GM12878 (cell line): ENCODE data around the gene INTS13. TPM values are rescaled to one million over a fixed set of nuclear protein-coding genes. Genes with fewer than 3 reads are reported as not detected.

ENCODE experiments used
- ATAC-seq: fragments of 200-7000 bp; cut with Tn5 transposase; 3 replicates; pipeline ENCODE4 v1.9.1; 2020; ENCODE audit warnings: mild to moderate bottlenecking, moderate library complexity
- BruUV-seq: library from RNA; stranded (reverse); fragments of 400-500 nt; replicated peaks from 2 replicates; lab custom pipeline; 2021; lab: Mats Ljungman, UMichigan
- CTCF ChIA-PET: fragments of 300-600 bp; sonication (Branson Sonifier 250); formaldehyde crosslinking; extraction: SDS; loops from one replicate; lab custom pipeline; 2021; ENCODE audit warnings: inconsistent platforms; lab: Yijun Ruan, JAX
- POLR2A ChIA-PET: fragments of 350-600 bp; formaldehyde crosslinking; extraction: SDS; loops from one replicate; lab custom pipeline; 2021; ENCODE audit warnings: inconsistent platforms; lab: Charles Lee
- RAD21 ChIA-PET: fragments of 300-600 bp; sonication (Branson Sonifier 250); formaldehyde crosslinking; loops from one replicate; lab custom pipeline; 2023; ENCODE audit warnings: antibody characterized with exemption; ENCODE audit not compliant: unreplicated experiment; lab: Charles Lee
- SMC1A ChIA-PET: fragments of 300-600 bp; sonication (Branson Sonifier 250); formaldehyde crosslinking; loops from one replicate; lab custom pipeline; 2023; ENCODE audit not compliant: unreplicated experiment, uncharacterized antibody; lab: Charles Lee
- DNase-seq: peaks from one replicate; pipeline ENCODE4 v3.0.0-alpha.2; 2011; ENCODE audit warnings: low read depth, low spot score
- FAIRE-seq: peaks from 3 replicates; lab custom pipeline; 2011; peaks lifted over from hg19 to GRCh38; lab: Jason Lieb, UNC
- H2AFZ ChIP-seq: 2 replicates; pipeline ENCODE4 v1.6.0; 2011; ENCODE audit warnings: low read depth, low read length, control low read depth; ENCODE audit not compliant: control insufficient read depth
- H3K27ac ChIP-seq: 2 replicates; pipeline ENCODE4 v1.5.1; 2011; ENCODE audit warnings: control low read depth; ENCODE audit not compliant: control insufficient read depth, insufficient read depth
- H3K27me3 ChIP-seq, 2 experiments: replicated peaks in 1 of 2; 2 replicates each; pipeline versions ENCODE4 v1.6.0 to v1.6.1; 2011; ENCODE audit warnings: low read length in 1 of 2; ENCODE audit not compliant: control insufficient read depth in 2 of 2, insufficient read depth in 2 of 2
- H3K36me3 ChIP-seq, 2 experiments: 2 replicates each; pipeline ENCODE4 v1.5.1; 2011; ENCODE audit warnings: low read length in 1 of 2; ENCODE audit not compliant: control insufficient read depth in 2 of 2, insufficient read depth in 2 of 2
- H3K4me1 ChIP-seq: 2 replicates; pipeline ENCODE4 v1.6.1; 2011; ENCODE audit warnings: mild to moderate bottlenecking, low read length, moderate library complexity, mixed read lengths; ENCODE audit not compliant: control insufficient read depth, insufficient read depth
- H3K4me2 ChIP-seq: 2 replicates; pipeline ENCODE4 v1.6.0; 2011; ENCODE audit warnings: control low read depth; ENCODE audit not compliant: control insufficient read depth, insufficient read depth
- H3K4me3 ChIP-seq: fragments of 200-600 bp; sonication (generic); 2 replicates; pipeline ENCODE4 v1.5.1; 2016
- H3K79me2 ChIP-seq: 2 replicates; pipeline ENCODE4 v1.6.0; 2011; ENCODE audit warnings: low read length; ENCODE audit not compliant: control insufficient read depth, insufficient read depth
- H3K9ac ChIP-seq: 2 replicates; pipeline ENCODE4 v1.8.0; 2011; ENCODE audit warnings: low read length, control low read depth, mixed read lengths; ENCODE audit not compliant: control insufficient read depth, insufficient read depth
- H3K9me3 ChIP-seq: replicated peaks from 3 replicates; pipeline ENCODE4 v1.5.1; 2011; ENCODE audit warnings: mild to moderate bottlenecking, low read length; ENCODE audit not compliant: control insufficient read depth, insufficient read depth
- H4K20me1 ChIP-seq: 2 replicates; pipeline ENCODE4 v1.6.0; 2011; ENCODE audit not compliant: control insufficient read depth, insufficient read depth
- CBX3 ChIP-seq: fragments of 200-600 bp; sonication (generic); IDR thresholded peaks from 2 replicates; pipeline ENCODE4 v1.6.1; 2016; ENCODE audit warnings: low read depth, borderline replicate concordance
- GATAD2B ChIP-seq: fragments of 450-650 bp; conservative IDR thresholded peaks from 2 replicates; pipeline ENCODE4 v1.6.1; 2017; ENCODE audit warnings: low read depth, mild to moderate bottlenecking, moderate library complexity
- IRF3 ChIP-seq: fragments of 450-650 bp; IDR thresholded peaks from 2 replicates; pipeline ENCODE4 v1.6.1; 2014; ENCODE audit warnings: mild to moderate bottlenecking
- KDM1A ChIP-seq: fragments of 200-600 bp; sonication (generic); IDR thresholded peaks from 2 replicates; pipeline ENCODE4 v1.6.1; 2016; ENCODE audit warnings: borderline replicate concordance
- MTA2 ChIP-seq: fragments of 450-650 bp; IDR thresholded peaks from 2 replicates; pipeline ENCODE4 v1.6.1; 2016; ENCODE audit warnings: low read depth, mild to moderate bottlenecking, moderate library complexity
- POLR2A ChIP-seq: IDR thresholded peaks from 2 replicates; pipeline ENCODE4 v1.6.1; 2011; ENCODE audit warnings: low read depth, mild to moderate bottlenecking, low read length
- RAD51 ChIP-seq: fragments of 450-650 bp; IDR thresholded peaks from 2 replicates; pipeline ENCODE4 v1.6.1; 2016; ENCODE audit warnings: moderate library complexity, mild to moderate bottlenecking, inconsistent platforms
- RUNX3 ChIP-seq: IDR thresholded peaks from 2 replicates; pipeline ENCODE4 v1.6.1; 2012; ENCODE audit warnings: low read length, inconsistent platforms
- SREBF1 ChIP-seq: IDR thresholded peaks from 2 replicates; pipeline ENCODE4 v1.6.1; 2012; ENCODE audit warnings: mild to moderate bottlenecking, low read length
- WRNIP1 ChIP-seq: IDR thresholded peaks from 2 replicates; pipeline ENCODE4 v1.6.1; 2011; ENCODE audit warnings: low read depth, low read length, improper control_type of control experiment, borderline replicate concordance
- ZBED1 ChIP-seq: IDR thresholded peaks from 2 replicates; pipeline ENCODE4 v1.6.1; 2016; ENCODE audit warnings: borderline replicate concordance
- ZBTB11 ChIP-seq: fragments of 450-650 bp; formaldehyde crosslinking; IDR thresholded peaks from 2 replicates; pipeline ENCODE4 v1.5.0; 2022; ENCODE audit warnings: mild to moderate bottlenecking, missing genetic modification characterization
- WGBS: methylation state at CpG from one replicate; pipeline ENCODE4 v1.1.6; 2016; ENCODE audit warnings: low lambda C conversion rate; ENCODE audit not compliant: insufficient replicate concordance, insufficient coverage; ENCODE audit errors: missing lambda C conversion rate; 5-methylcytosine and 5-hydroxymethylcytosine counted together
- in situ Hi-C: fragments of 300-500 bp; cut with MboI; formaldehyde crosslinking; loops from 9 replicates; pipeline ENCODE4 v1.14.3; 2018; ENCODE audit warnings: mixed read lengths
- intact Hi-C: fragments of 100-400 bp; cut with micrococcal nuclease; formaldehyde crosslinking; loops from one replicate; pipeline ENCODE4 v1.14.2; 2022; ENCODE audit not compliant: unreplicated experiment
- polyA plus RNA-seq, 11 experiments: library from polyadenylated mRNA; depleted of rRNA in 4 of 11; unstranded in 6 of 11; stranded (reverse) in 5 of 11; fragments of >200 nt; fragmentation: Nextera tagmentation in 4 of 11; fragmentation: Illumina TruSeq in 1 of 11; extraction: Ambion mirVana in 4 of 11; extraction: Trizol in 1 of 11; gene quantifications; 1 replicate in 1 of 11; 2 replicates in 10 of 11; pipeline versions ENCODE4 v1.2.1 to v1.2.3, GENCODE V29; 2011 to 2016; ENCODE audit warnings: inconsistent platforms in 2 of 11, missing spikeins in 2 of 11, low read depth in 1 of 11
- total RNA-seq, 4 experiments: library from RNA; depleted of rRNA in 3 of 4; stranded (reverse); fragments of >200 nt in 3 of 4; fragmentation: Illumina TruSeq in 1 of 4; extraction: Trizol in 1 of 4; gene quantifications; 2 replicates each; pipeline versions ENCODE4 v1.2.1 to v1.2.3, GENCODE V29; 2013 to 2021

Gene INTS13
- total and polyA plus RNA-seq, 10 of the 15 experiments (the other 5 are each of a cell fraction or from before 2014, with no cell fraction given): 33.4 to 72.0 (median 59.9) TPM

GRCh38 chr12:26921886-26922285, 15.9 kb downstream of the INTS13 start:
- intact Hi-C loops: no loop called here

More at GRCh38 chr12:26921886-26922285, 15.9 kb downstream of the INTS13 start:
- Histone ChIP-seq H3K4me2 (no peak overlapping the region), H3K9ac (no peak overlapping the region), H3K36me3 (peaks cover 0 to 6% of the 10 kb centered on the region in 2 experiments; a peak in 3 of 4 replicates), H3K79me2 (no peaks in the 10 kb centered on the region), H4K20me1 (no peaks in the 10 kb centered on the region), H3K27me3 (no peaks in the 10 kb centered on the region)
- BruUV-seq: TSS peak; percentile 51
- DNase-seq (no peak), ATAC-seq (no peak)
- POLR2A ChIA-PET: no interaction called here
- CTCF ChIA-PET: interaction anchor here (1.2 kb wide), 1 partner anchor 37 kb away, joined by 3 read pairs; no protein-coding TSS in a partner anchor
- SMC1A ChIA-PET: no interaction called here
- in situ Hi-C loops: no loop called here
- TF ChIP-seq IRF3 (no peak), KDM1A (no peak), POLR2A (no peak), SREBF1 (no peak), ZBTB11 (CRISPR knock-in tag) (no peak), MTA2 (no peak), GATAD2B (no peak), ZBED1 (no peak), RAD51 (no peak), RUNX3 (no peak), WRNIP1 (no peak), CBX3 (no peak)
- TF ChIP-seq, all 136 proteins: peak for 0
- no peak overlapping the region for H2AFZ ChIP-seq
- WGBS: 98% methylated on average over 3 of the region's 3 CpGs
- H3K4me1 ChIP-seq: no peaks in the 10 kb centered on the region
- FAIRE-seq: no peak
- RAD21 ChIA-PET: no interaction called here
- H3K4me3 ChIP-seq: no peak overlapping the region
- H3K9me3 ChIP-seq: no peaks in the 10 kb centered on the region
- no peak overlapping the region for H3K27ac ChIP-seq
